D721Med (cell line): Measurements from ENCODE around the gene EDNRB.

ENCODE experiments used
- DNase-seq: peaks from one replicate; pipeline ENCODE4 v3.0.0; 2011; ENCODE audit warnings: low spot score; ENCODE audit not compliant: insufficient read length
- FAIRE-seq: peaks from 2 replicates; lab custom pipeline; 2011; peaks lifted over from hg19 to GRCh38; lab: Jason Lieb, UNC
- TF ChIP-seq, protein P1 (sequence below): IDR thresholded peaks from 2 replicates; pipeline ENCODE4 v1.5.1; 2012; ENCODE audit warnings: mild to moderate bottlenecking, control low read depth; ENCODE audit not compliant: insufficient read depth; ENCODE audit errors: missing control alignments

The EDNRB gene

DNA sequence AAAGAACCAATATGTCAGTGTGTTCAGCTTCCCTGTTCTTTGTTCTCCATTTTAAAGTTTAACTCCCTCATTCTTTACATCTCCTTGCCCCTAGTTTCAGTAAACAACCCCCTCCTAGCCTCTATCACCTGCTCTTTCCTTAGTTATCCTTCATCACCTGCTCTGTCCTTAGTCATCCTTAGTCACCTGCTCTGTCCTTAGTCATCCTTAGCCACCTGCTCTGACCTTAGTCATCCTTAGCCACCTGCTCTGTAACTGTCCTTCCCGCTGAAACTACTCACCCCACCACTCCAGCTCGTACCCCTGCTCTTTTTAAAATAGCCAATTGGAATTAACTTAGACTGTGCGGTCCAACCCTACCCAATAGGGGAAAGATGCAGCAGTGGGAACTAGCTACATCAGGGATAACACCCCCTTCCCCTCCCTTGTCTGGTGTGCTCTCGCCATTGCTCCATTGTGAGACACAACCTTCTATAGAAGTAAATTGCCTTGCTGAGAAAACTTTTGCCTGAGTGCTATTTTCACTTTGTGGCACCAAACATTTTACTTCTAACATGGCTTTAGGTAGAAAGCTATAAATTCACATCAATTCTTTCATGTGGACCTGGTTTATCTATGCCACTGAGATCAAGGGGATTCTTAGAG lies 16.2 kb downstream of the EDNRB start:
- TF ChIP-seq, protein P1, sequence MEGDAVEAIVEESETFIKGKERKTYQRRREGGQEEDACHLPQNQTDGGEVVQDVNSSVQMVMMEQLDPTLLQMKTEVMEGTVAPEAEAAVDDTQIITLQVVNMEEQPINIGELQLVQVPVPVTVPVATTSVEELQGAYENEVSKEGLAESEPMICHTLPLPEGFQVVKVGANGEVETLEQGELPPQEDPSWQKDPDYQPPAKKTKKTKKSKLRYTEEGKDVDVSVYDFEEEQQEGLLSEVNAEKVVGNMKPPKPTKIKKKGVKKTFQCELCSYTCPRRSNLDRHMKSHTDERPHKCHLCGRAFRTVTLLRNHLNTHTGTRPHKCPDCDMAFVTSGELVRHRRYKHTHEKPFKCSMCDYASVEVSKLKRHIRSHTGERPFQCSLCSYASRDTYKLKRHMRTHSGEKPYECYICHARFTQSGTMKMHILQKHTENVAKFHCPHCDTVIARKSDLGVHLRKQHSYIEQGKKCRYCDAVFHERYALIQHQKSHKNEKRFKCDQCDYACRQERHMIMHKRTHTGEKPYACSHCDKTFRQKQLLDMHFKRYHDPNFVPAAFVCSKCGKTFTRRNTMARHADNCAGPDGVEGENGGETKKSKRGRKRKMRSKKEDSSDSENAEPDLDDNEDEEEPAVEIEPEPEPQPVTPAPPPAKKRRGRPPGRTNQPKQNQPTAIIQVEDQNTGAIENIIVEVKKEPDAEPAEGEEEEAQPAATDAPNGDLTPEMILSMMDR = no peak
- FAIRE-seq (no peak), DNase-seq (no peak)

- no peak for DNase-seq
- no peak for FAIRE-seq
- TF ChIP-seq, protein P1 = no peak
Observed at GRCh38 chr13:77898097-77898496, 20.5 kb downstream of the EDNRB start.

DNA sequence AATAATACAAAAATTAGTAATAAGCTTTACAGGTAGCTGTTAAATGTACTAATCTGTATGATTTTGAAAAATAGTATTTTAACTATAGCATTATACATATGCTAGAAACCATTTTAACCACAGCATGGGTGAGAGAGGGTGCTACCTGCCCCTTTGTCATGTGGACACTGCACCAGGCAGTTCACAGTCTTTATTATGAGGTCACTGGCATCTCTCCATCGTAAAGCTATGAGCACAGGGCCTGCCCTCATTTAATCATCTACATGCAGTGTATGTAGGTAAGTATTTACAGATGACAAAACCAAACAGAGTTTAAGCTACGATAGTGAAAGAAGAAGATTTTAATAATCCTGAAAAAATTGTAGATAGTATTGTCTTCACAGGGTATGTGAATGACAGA lies 21.7 kb downstream of the EDNRB start:
- FAIRE-seq = no peak
- TF ChIP-seq, protein P1 = no peak

DNA sequence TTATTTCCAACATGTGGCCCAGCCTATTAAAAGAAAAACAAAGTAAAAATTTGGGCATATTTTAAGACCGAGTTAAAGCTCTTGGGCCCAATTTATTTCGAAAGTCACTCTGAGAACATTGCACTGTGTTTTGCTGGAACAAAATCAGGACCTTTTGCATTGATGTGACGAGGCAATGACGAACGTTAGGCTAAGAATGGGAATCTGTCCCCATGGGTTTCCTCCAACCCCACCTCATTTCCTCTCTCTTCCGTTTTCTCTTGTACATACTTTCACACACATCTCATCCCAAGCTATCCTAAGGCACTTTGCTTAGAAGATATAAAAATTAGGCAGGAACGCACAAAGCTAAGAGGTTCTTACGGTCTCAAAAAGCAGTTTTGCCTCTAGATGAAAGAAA lies 22.1 kb downstream of the EDNRB start:
- FAIRE-seq = no peak
- no peak for DNase-seq
- TF ChIP-seq, protein P1 = no peak

More for the DNA sequence above, 21.7 kb downstream of the EDNRB start:
- DNase-seq = no peak

- no peak for FAIRE-seq
- TF ChIP-seq, protein P1 = no peak
- no peak for DNase-seq
Observed at GRCh38 chr13:77894743-77895142, 23.9 kb downstream of the EDNRB start.

- no peak for FAIRE-seq
- no peak for DNase-seq
Observed at GRCh38 chr13:77893066-77893465, 25.6 kb downstream of the EDNRB start.

GRCh38 chr13:77892491-77892890 lies 26.1 kb downstream of the EDNRB start:
- FAIRE-seq = no peak
- DNase-seq = no peak
- TF ChIP-seq, protein P1 = no peak

More at GRCh38 chr13:77893066-77893465, 25.6 kb downstream of the EDNRB start:
- TF ChIP-seq, protein P1 = no peak
